Measurements from ENCODE around the gene GNAI3. TPM values are rescaled to one million over a fixed set of nuclear protein-coding genes. Genes with fewer than 3 reads are reported as not detected.

The GNAI3 gene
- total and polyA plus RNA-seq, 2 donors (not counting 3 experiments of a cell fraction or from before 2014, with no cell fraction given) = 5.0 to 14.0 TPM

GRCh38 chr1:109640285-109640865, 92.0 kb downstream of the GNAI3 start:
- H3K4me1 ChIP-seq (ENCODE audit: control insufficient read depth, extremely low read depth, insufficient read depth, low read length) = no peaks in the 10 kb centered on the region
- no peaks in the 10 kb centered on the region for H3K27me3 ChIP-seq (ENCODE audit: control insufficient read depth in 2 of 2, insufficient read depth in 2 of 2, low read length in 2 of 2)
- TF ChIP-seq EZH2 (IDR thresholded peaks at IDR 0.05; ENCODE audit: borderline replicate concordance, low read depth, low read length, severe bottlenecking) = no peak
- peak; percentile 81 to 95 for TF ChIP-seq CTCF (IDR thresholded peaks at IDR 0.05; ENCODE audit: extremely low read depth in 1 of 2, insufficient read depth in 1 of 2, low read depth in 1 of 2, low read length in 2 of 2)
- DNase-seq (ENCODE audit: low read depth, low spot score) (peak; percentile 60), FAIRE-seq (peak; percentile 96)
- no peaks in the 10 kb centered on the region for H3K9me1 ChIP-seq (replicated peaks; ENCODE audit: control insufficient read depth, extremely low read depth, insufficient read depth, low read length)
- no peak overlapping the region for H3K4me2 ChIP-seq (ENCODE audit: insufficient read depth, low read length)
- H4K20me1 ChIP-seq (replicated peaks; ENCODE audit: control insufficient read depth, extremely low read depth, insufficient read depth, low read length) = no peaks in the 10 kb centered on the region
- H3K27ac ChIP-seq (ENCODE audit: insufficient read depth, low read depth, low read length) = no peak overlapping the region
- H3K79me2 ChIP-seq (ENCODE audit: control insufficient read depth, insufficient read depth, low read length) = no peaks in the 10 kb centered on the region
- no peaks in the 10 kb centered on the region for H3K9me3 ChIP-seq (replicated peaks; ENCODE audit: control insufficient read depth, insufficient read depth, low read length)
- no TSS peak for BruUV-seq (replicated peaks)
- intact Hi-C loops (cut with micrococcal nuclease) = loop anchor here (1.0 to 5.0 kb wide), 2 partner anchors 94 to 143 kb away; no protein-coding TSS in a partner anchor
- H3K9ac ChIP-seq (replicated peaks; ENCODE audit: extremely low read depth, insufficient read depth, low read length) = no peak overlapping the region
- no peak overlapping the region for H3K4me3 ChIP-seq (replicated peaks in 1 of 3; ENCODE audit: insufficient read depth in 1 of 3, low read depth in 1 of 3, low read length in 3 of 3)
- ChIA-PET CTCF (interaction anchor here (0.5 to 15.2 kb wide), 73 partner anchors 10 to 465 kb away, joined by 3 to 565 read pairs (median 6); partner anchors contain the start of genes AHCYL1, AMPD2, EPS8L3 and GNAI3), POLR2A (interaction anchor here (1.0 to 1.4 kb wide), 5 partner anchors 92 to 345 kb away, joined by 4 to 7 read pairs (median 5); partner anchors contain the start of genes AHCYL1 and GNAI3)
- H3K36me3 ChIP-seq (ENCODE audit: control insufficient read depth in 2 of 2, extremely low read depth in 1 of 2, insufficient read depth in 2 of 2, low read length in 2 of 2) = no peaks in the 10 kb centered on the region
- dilution Hi-C loops (cut with MboI; ENCODE audit: extremely low pct_ligation_motif_present, low sequenced_read_pairs) = no loop called here
- H2AFZ ChIP-seq (ENCODE audit: low read depth, low read length) = no peak overlapping the region

- Histone ChIP-seq H3K9ac (replicated peaks; ENCODE audit: extremely low read depth, insufficient read depth, low read length) (no peak overlapping the region), H2AFZ (ENCODE audit: low read depth, low read length) (no peak overlapping the region), H3K4me1 (ENCODE audit: control insufficient read depth, extremely low read depth, insufficient read depth, low read length) (no peaks in the 10 kb centered on the region), H3K9me3 (replicated peaks; ENCODE audit: control insufficient read depth, insufficient read depth, low read length) (no peaks in the 10 kb centered on the region), H3K79me2 (ENCODE audit: control insufficient read depth, insufficient read depth, low read length) (no peaks in the 10 kb centered on the region), H3K4me2 (ENCODE audit: insufficient read depth, low read length) (no peak overlapping the region), H3K36me3 (ENCODE audit: control insufficient read depth in 2 of 2, extremely low read depth in 1 of 2, insufficient read depth in 2 of 2, low read length in 2 of 2) (no peaks in the 10 kb centered on the region), H3K4me3 (replicated peaks in 1 of 3; ENCODE audit: insufficient read depth in 1 of 3, low read depth in 1 of 3, low read length in 3 of 3) (no peak overlapping the region), H3K27ac (ENCODE audit: insufficient read depth, low read depth, low read length) (no peak overlapping the region), H4K20me1 (replicated peaks; ENCODE audit: control insufficient read depth, extremely low read depth, insufficient read depth, low read length) (no peaks in the 10 kb centered on the region), H3K27me3 (ENCODE audit: control insufficient read depth in 2 of 2, insufficient read depth in 2 of 2, low read length in 2 of 2) (no peaks in the 10 kb centered on the region), H3K9me1 (replicated peaks; ENCODE audit: control insufficient read depth, extremely low read depth, insufficient read depth, low read length) (no peaks in the 10 kb centered on the region)
- no peak for FAIRE-seq
- DNase-seq (ENCODE audit: low read depth, low spot score) = no peak
- BruUV-seq (replicated peaks) = no TSS peak
- dilution Hi-C loops (cut with MboI; ENCODE audit: extremely low pct_ligation_motif_present, low sequenced_read_pairs) (no loop called here), intact Hi-C loops (cut with micrococcal nuclease) (loop anchor here (5.0 kb wide), 1 partner anchor 144 kb away; no protein-coding TSS in a partner anchor)
- ChIA-PET CTCF (interaction anchor here (0.7 to 15.2 kb wide), 31 partner anchors 10 to 460 kb away, joined by 3 to 565 read pairs (median 16); partner anchors contain the start of genes AHCYL1, AMPD2, GNAI3 and GNAT2), POLR2A (interaction anchor here (1.4 kb wide), 1 partner anchor 93 kb away, joined by 7 read pairs; the partner anchor contains the start of gene GNAI3)
- TF ChIP-seq MYC (IDR thresholded peaks at IDR 0.05; ENCODE audit: low read depth, low read length) = no peak
- no peak for TF ChIP-seq FOS (IDR thresholded peaks at IDR 0.05; ENCODE audit: borderline replicate concordance, insufficient read depth, low read length)
- no peak for TF ChIP-seq POLR2A (IDR thresholded peaks at IDR 0.05; ENCODE audit: low read depth, low read length)
- TF ChIP-seq POLR2AphosphoS5 (IDR thresholded peaks at IDR 0.05; ENCODE audit: insufficient read depth, low read depth, low read length) = no peak
- TF ChIP-seq JUN (IDR thresholded peaks at IDR 0.05; ENCODE audit: borderline replicate concordance, insufficient read depth, insufficient read length, low read depth) = no peak
- TF ChIP-seq, protein P1, sequence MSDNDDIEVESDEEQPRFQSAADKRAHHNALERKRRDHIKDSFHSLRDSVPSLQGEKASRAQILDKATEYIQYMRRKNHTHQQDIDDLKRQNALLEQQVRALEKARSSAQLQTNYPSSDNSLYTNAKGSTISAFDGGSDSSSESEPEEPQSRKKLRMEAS (IDR thresholded peaks at IDR 0.05; ENCODE audit: insufficient read depth, insufficient read length) = no peak
- TF ChIP-seq GATA2 (IDR thresholded peaks at IDR 0.05; ENCODE audit: insufficient read depth, insufficient read length, low read depth, low read length) = no peak
- TF ChIP-seq EZH2 (IDR thresholded peaks at IDR 0.05; ENCODE audit: borderline replicate concordance, low read depth, low read length, severe bottlenecking) = no peak
- TF ChIP-seq CTCF (IDR thresholded peaks at IDR 0.05; ENCODE audit: extremely low read depth in 1 of 2, insufficient read depth in 1 of 2, low read depth in 1 of 2, low read length in 2 of 2) = no peak
These were observed 92.8 kb downstream of the GNAI3 start for GRCh38 chr1:109641078-109641740.

Measured in endothelial cell of umbilical vein (primary cell).